Naive thymus-derived CD4-positive, alpha-beta T cell (primary cell): ENCODE results near the gene SPP1. TPM values are rescaled to one million over a fixed set of nuclear protein-coding genes. Genes with fewer than 3 reads are reported as not detected.
"Not testable (repeated sequence)": the region's sequence is repeated elsewhere in the genome, so short reads cannot be mapped to it uniquely, and the experiment has no call there.

ENCODE experiments used
- ATAC-seq: fragments of 150-1000 bp; cut with Tn5 transposase; 2 replicates; pipeline ENCODE4 v1.10.0; 2021; ENCODE audit warnings: mild to moderate bottlenecking, moderate library complexity
- CTCF ChIA-PET: fragments of 350-600 bp; sonication (Branson Sonifier 250); formaldehyde crosslinking; loops from one replicate; lab custom pipeline; 2021; ENCODE audit warnings: antibody characterized with exemption; lab: Charles Lee
- POLR2A ChIA-PET: fragments of 350-600 bp; sonication (Branson Sonifier 250); formaldehyde crosslinking; loops from one replicate; lab custom pipeline; 2021; ENCODE audit warnings: antibody characterized with exemption, inconsistent platforms; lab: Charles Lee
- DNase-seq, 9 donors: peaks; one replicate each; pipeline versions ENCODE4 v3.0.0 to v3.0.0-alpha.2; 2020 to 2022; ENCODE audit warnings: mixed read lengths in 1 of 9
- H3K27ac ChIP-seq: one replicate; pipeline ENCODE4 v1.7.0; 2013; ENCODE audit warnings: mild to moderate bottlenecking, low read depth, low read length, moderate library complexity
- H3K27me3 ChIP-seq, 2 donors: one replicate each; pipeline ENCODE4 v1.7.0; 2013; ENCODE audit warnings: low read length in 2 of 2, mild to moderate bottlenecking in 2 of 2, moderate library complexity in 2 of 2; ENCODE audit not compliant: control insufficient read depth in 2 of 2, insufficient read depth in 2 of 2
- H3K36me3 ChIP-seq, 3 experiments: 1 replicate in 2 of 3; 2 replicates in 1 of 3; pipeline ENCODE4 v1.7.0; 2013; ENCODE audit warnings: low read length in 3 of 3, mild to moderate bottlenecking in 3 of 3, moderate library complexity in 1 of 3; ENCODE audit not compliant: insufficient read depth in 3 of 3, control insufficient read depth in 2 of 3
- H3K4me1 ChIP-seq, 2 donors: one replicate each; pipeline ENCODE4 v1.7.0; 2013; ENCODE audit warnings: low read length in 2 of 2, mild to moderate bottlenecking in 2 of 2, moderate library complexity in 1 of 2; ENCODE audit not compliant: control insufficient read depth in 2 of 2, insufficient read depth in 2 of 2
- H3K4me3 ChIP-seq: 2 replicates; pipeline ENCODE4 v1.7.0; 2013; ENCODE audit warnings: mild to moderate bottlenecking, low read length
- H3K9me3 ChIP-seq, 3 experiments: 1 replicate in 2 of 3; 2 replicates in 1 of 3; pipeline ENCODE4 v1.7.0; 2013; ENCODE audit warnings: low read length in 3 of 3; ENCODE audit not compliant: control insufficient read depth in 2 of 3
- H3K27ac Mint-ChIP-seq, 9 donors: one replicate each; pipeline ENCODE4 v1.8.0; 2020 to 2022; ENCODE audit warnings: mixed read lengths in 9 of 9, mild to moderate bottlenecking in 8 of 9, moderate library complexity in 5 of 9, inconsistent platforms in 2 of 9
- H3K27me3 Mint-ChIP-seq, 5 donors: one replicate each; pipeline ENCODE4 v1.8.0; 2021 to 2022; ENCODE audit warnings: mixed read lengths in 5 of 5, mild to moderate bottlenecking in 1 of 5
- H3K36me3 Mint-ChIP-seq, 5 donors: one replicate each; pipeline ENCODE4 v1.8.0; 2020 to 2022; ENCODE audit warnings: mixed read lengths in 5 of 5, mild to moderate bottlenecking in 3 of 5, inconsistent platforms in 1 of 5
- H3K4me1 Mint-ChIP-seq, 7 donors: one replicate each; pipeline ENCODE4 v1.8.0; 2020 to 2022; ENCODE audit warnings: mixed read lengths in 7 of 7, mild to moderate bottlenecking in 3 of 7, inconsistent platforms in 1 of 7
- H3K4me3 Mint-ChIP-seq, 10 donors: one replicate each; pipeline ENCODE4 v1.8.0; 2020 to 2022; ENCODE audit warnings: mild to moderate bottlenecking in 10 of 10, mixed read lengths in 10 of 10, moderate library complexity in 6 of 10, inconsistent platforms in 2 of 10
- H3K9me3 Mint-ChIP-seq, 11 donors: one replicate each; pipeline ENCODE4 v1.8.0; 2020 to 2022; ENCODE audit warnings: mixed read lengths in 11 of 11, mild to moderate bottlenecking in 4 of 11, inconsistent platforms in 1 of 11, moderate library complexity in 1 of 11
- intact Hi-C, 2 donors: fragments of 100-400 bp; cut with micrococcal nuclease; formaldehyde crosslinking; loops; one replicate each; pipeline ENCODE4 v1.15.1; 2023
- polyA plus RNA-seq, 2 donors: library from polyadenylated mRNA; unstranded; fragments of 300-500 nt; fragmentation: Illumina TruSeq; gene quantifications; one replicate each; pipeline ENCODE4 v1.2.3, GENCODE V29; 2021
- total RNA-seq, 6 experiments: library from RNA in 5 of 6; stranded (reverse) in 5 of 6; gene quantifications; 1 replicate in 5 of 6; 2 replicates in 1 of 6; pipeline ENCODE4 v1.2.3 and lab custom pipeline; 2021 to 2026

SPP1 gene
- total and polyA plus RNA-seq, 7 experiments from 2014 or later: 1.6 to 28.5 (median 21.6) TPM; not detected in 4

GRCh38 chr4:88018466-88018865, 43.0 kb downstream of the SPP1 start:
- Mint-ChIP-seq H3K4me1 (peaks cover 0 to 14% (median 6%) of the 10 kb centered on the region in 7 donors), H3K9me3 (no peaks in the 10 kb centered on the region), H3K27ac (no peak overlapping the region), H3K4me3 (no peak overlapping the region), H3K27me3 (no peaks in the 10 kb centered on the region), H3K36me3 (peaks cover 7 to 20% (median 16%) of the 10 kb centered on the region in 5 donors)
- DNase-seq: no peak
- Histone ChIP-seq H3K27me3 (no peaks in the 10 kb centered on the region), H3K27ac (no peak overlapping the region), H3K36me3 (no peaks in the 10 kb centered on the region), H3K4me1 (no peaks in the 10 kb centered on the region), H3K9me3 (no peaks in the 10 kb centered on the region), H3K4me3 (no peak overlapping the region)
- no peak for ATAC-seq
- intact Hi-C loops: no loop called here
- POLR2A ChIA-PET: no interaction called here
- CTCF ChIA-PET: no interaction called here

- peaks cover 0 to 13% (median 0%) of the 10 kb centered on the region in 3 experiments for H3K9me3 ChIP-seq
- no peak overlapping the region for H3K27ac ChIP-seq
- peaks cover 0 to 6% (median 3%) of the 10 kb centered on the region in 7 donors for H3K4me1 Mint-ChIP-seq
- no peaks in the 10 kb centered on the region for H3K4me1 ChIP-seq
- DNase-seq: no peak
- peaks cover 17 to 34% (median 30%) of the 10 kb centered on the region in 5 donors for H3K36me3 Mint-ChIP-seq
- no peaks in the 10 kb centered on the region for H3K36me3 ChIP-seq
- H3K9me3 Mint-ChIP-seq: peaks cover 5 to 14% (median 8%) of the 10 kb centered on the region in 11 donors
- POLR2A ChIA-PET: no interaction called here
- intact Hi-C loops: no loop called here
- no peaks in the 10 kb centered on the region for H3K27me3 Mint-ChIP-seq
- no peak overlapping the region for H3K4me3 ChIP-seq
- CTCF ChIA-PET: interaction anchor here (2.4 kb wide), 1 partner anchor 11 kb away, joined by 6 read pairs; no protein-coding TSS in a partner anchor
- no peak for ATAC-seq
- H3K27me3 ChIP-seq: no peaks in the 10 kb centered on the region
- H3K4me3 Mint-ChIP-seq: no peak overlapping the region
- no peak overlapping the region for H3K27ac Mint-ChIP-seq
These were observed 46.3 kb downstream of the SPP1 start for GRCh38 chr4:88021824-88022223.

GRCh38 chr4:88022289-88022688, 46.8 kb downstream of the SPP1 start:
- H3K27me3 Mint-ChIP-seq: no peaks in the 10 kb centered on the region
- Histone ChIP-seq H3K4me1 (no peaks in the 10 kb centered on the region), H3K27me3 (no peaks in the 10 kb centered on the region), H3K4me3 (no peak overlapping the region), H3K9me3 (peaks cover 0 to 13% (median 0%) of the 10 kb centered on the region in 3 experiments), H3K27ac (no peak overlapping the region), H3K36me3 (no peaks in the 10 kb centered on the region)
- peaks cover 0 to 6% (median 3%) of the 10 kb centered on the region in 7 donors for H3K4me1 Mint-ChIP-seq
- no peak overlapping the region for H3K27ac Mint-ChIP-seq
- peaks cover 17 to 37% (median 32%) of the 10 kb centered on the region in 5 donors for H3K36me3 Mint-ChIP-seq
- ChIA-PET POLR2A (no interaction called here), CTCF (interaction anchor here (2.4 kb wide), 1 partner anchor 11 kb away, joined by 6 read pairs; no protein-coding TSS in a partner anchor)
- no peak for ATAC-seq
- peaks cover 5 to 14% (median 8%) of the 10 kb centered on the region in 11 donors for H3K9me3 Mint-ChIP-seq
- no peak overlapping the region for H3K4me3 Mint-ChIP-seq
- intact Hi-C loops: no loop called here
- DNase-seq: no peak

GRCh38 chr4:88025868-88026661, 50.6 kb downstream of the SPP1 start:
- H3K27me3 Mint-ChIP-seq, H3K4me3 ChIP-seq, H3K4me3 Mint-ChIP-seq, H3K27ac ChIP-seq, H3K4me1 ChIP-seq, intact Hi-C loops, DNase-seq, ATAC-seq, H3K36me3 ChIP-seq, H3K27ac Mint-ChIP-seq, POLR2A ChIA-PET, H3K27me3 ChIP-seq, CTCF ChIA-PET: not testable (repeated sequence)
- H3K4me1 Mint-ChIP-seq: peaks cover 0 to 14% (median 0%) of the 10 kb centered on the region in 7 donors
- H3K9me3 ChIP-seq: peaks cover 0 to 13% (median 0%) of the 10 kb centered on the region in 3 experiments
- peaks cover 17 to 51% (median 36%) of the 10 kb centered on the region in 5 donors for H3K36me3 Mint-ChIP-seq
- H3K9me3 Mint-ChIP-seq: peaks cover 5 to 17% (median 9%) of the 10 kb centered on the region in 11 donors

GRCh38 chr4:88027611-88028608, 52.4 kb downstream of the SPP1 start:
- ATAC-seq (no peak), DNase-seq (no peak)
- Histone ChIP-seq H3K36me3 (no peaks in the 10 kb centered on the region), H3K4me1 (no peaks in the 10 kb centered on the region), H3K27ac (no peak overlapping the region), H3K9me3 (peaks cover 0 to 13% (median 0%) of the 10 kb centered on the region in 3 experiments), H3K4me3 (no peak overlapping the region), H3K27me3 (no peaks in the 10 kb centered on the region)
- no peak overlapping the region for H3K4me3 Mint-ChIP-seq
- peaks cover 0 to 14% (median 0%) of the 10 kb centered on the region in 7 donors for H3K4me1 Mint-ChIP-seq
- peaks cover 10 to 50% (median 27%) of the 10 kb centered on the region in 5 donors for H3K36me3 Mint-ChIP-seq
- H3K27ac Mint-ChIP-seq: no peak overlapping the region
- POLR2A ChIA-PET: no interaction called here
- intact Hi-C loops: no loop called here
- CTCF ChIA-PET: no interaction called here
- H3K27me3 Mint-ChIP-seq: no peaks in the 10 kb centered on the region
- H3K9me3 Mint-ChIP-seq: peaks cover 5 to 17% (median 9%) of the 10 kb centered on the region in 11 donors

- Histone ChIP-seq H3K4me3 (no peak overlapping the region), H3K27me3 (no peaks in the 10 kb centered on the region), H3K4me1 (no peaks in the 10 kb centered on the region), H3K9me3 (peaks cover 0 to 13% (median 0%) of the 10 kb centered on the region in 3 experiments), H3K27ac (no peak overlapping the region), H3K36me3 (no peaks in the 10 kb centered on the region)
- no peak for ATAC-seq
- no peaks in the 10 kb centered on the region for H3K27me3 Mint-ChIP-seq
- ChIA-PET POLR2A (interaction anchor here (0.8 kb wide), 1 partner anchor 594 kb away, joined by 3 read pairs; no protein-coding TSS in a partner anchor), CTCF (interaction anchor here (3.5 kb wide), 1 partner anchor 183 kb away, joined by 14 read pairs; no protein-coding TSS in a partner anchor)
- peaks cover 5 to 17% (median 9%) of the 10 kb centered on the region in 11 donors for H3K9me3 Mint-ChIP-seq
- H3K4me1 Mint-ChIP-seq: peaks cover 0 to 14% (median 0%) of the 10 kb centered on the region in 7 donors
- intact Hi-C loops: no loop called here
- H3K4me3 Mint-ChIP-seq: no peak overlapping the region
- no peak overlapping the region for H3K27ac Mint-ChIP-seq
- H3K36me3 Mint-ChIP-seq: peaks cover 10 to 40% (median 23%) of the 10 kb centered on the region in 5 donors
- no peak for DNase-seq
These were observed 53.4 kb downstream of the SPP1 start for GRCh38 chr4:88028946-88029345.
